Endothelial cell of umbilical vein (primary cell): Measurements from ENCODE around the gene BMX. TPM values are rescaled to one million over a fixed set of nuclear protein-coding genes. Genes with fewer than 3 reads are reported as not detected.

Experiments used
- BruUV-seq: library from RNA; stranded (reverse); fragments of 400-500 nt; replicated peaks from 2 replicates; lab custom pipeline; 2021; lab: Mats Ljungman, UMichigan
- CTCF ChIA-PET: fragments of 300-600, 350-600 bp; sonication (Branson Sonifier 250); formaldehyde crosslinking; loops from one replicate; lab custom pipeline; 2021; ENCODE audit warnings: antibody characterized with exemption, inconsistent platforms; lab: Charles Lee
- POLR2A ChIA-PET: fragments of 300-600, 350-600 bp; sonication (Branson Sonifier 250); formaldehyde crosslinking; loops from one replicate; lab custom pipeline; 2021; ENCODE audit warnings: antibody characterized with exemption, inconsistent platforms; lab: Charles Lee
- DNase-seq: peaks from one replicate; pipeline ENCODE4 v3.0.0-alpha.2; 2011; ENCODE audit warnings: low read depth, low spot score
- FAIRE-seq: peaks from 2 replicates; lab custom pipeline; 2011; peaks lifted over from hg19 to GRCh38; lab: Jason Lieb, UNC
- H2AFZ ChIP-seq: 2 replicates; pipeline ENCODE4 v1.6.0; 2012; ENCODE audit warnings: low read depth, low read length, control low read depth, inconsistent platforms
- H3K27ac ChIP-seq: 2 replicates; pipeline ENCODE4 v1.5.1; 2011; ENCODE audit warnings: low read depth, mild to moderate bottlenecking, control low read depth, low read length, moderate library complexity; ENCODE audit not compliant: insufficient read depth
- H3K27me3 ChIP-seq, 2 experiments: 2 replicates each; pipeline versions ENCODE4 v1.6.0 to v1.6.1; 2011; ENCODE audit warnings: low read length in 2 of 2, mixed read lengths in 1 of 2; ENCODE audit not compliant: control insufficient read depth in 2 of 2, insufficient read depth in 2 of 2
- H3K36me3 ChIP-seq, 2 experiments: 2 replicates in 1 of 2; 3 replicates in 1 of 2; pipeline ENCODE4 v1.5.1; 2011; ENCODE audit warnings: low read length in 2 of 2, mild to moderate bottlenecking in 1 of 2, moderate library complexity in 1 of 2; ENCODE audit not compliant: control insufficient read depth in 2 of 2, insufficient read depth in 2 of 2; ENCODE audit errors: extremely low read depth in 1 of 2
- H3K4me1 ChIP-seq: 3 replicates; pipeline ENCODE4 v1.5.1; 2011; ENCODE audit warnings: mild to moderate bottlenecking, low read length; ENCODE audit not compliant: control insufficient read depth, insufficient read depth; ENCODE audit errors: extremely low read depth
- H3K4me2 ChIP-seq: 2 replicates; pipeline ENCODE4 v1.6.1; 2011; ENCODE audit warnings: low read length, control low read depth, mixed read lengths; ENCODE audit not compliant: insufficient read depth
- H3K4me3 ChIP-seq, 3 experiments: fragments of 200-600 bp in 1 of 3; sonication (generic), shearing (Covaris generic) in 1 of 3; replicated peaks in 1 of 3; 2 replicates each; pipeline ENCODE4 v1.5.1; 2011 to 2016; ENCODE audit warnings: control low read depth in 3 of 3, low read length in 3 of 3, mild to moderate bottlenecking in 2 of 3, inconsistent platforms in 1 of 3, low read depth in 1 of 3, moderate library complexity in 1 of 3; ENCODE audit not compliant: insufficient read depth in 1 of 3
- H3K79me2 ChIP-seq: 2 replicates; pipeline ENCODE4 v1.6.0; 2012; ENCODE audit warnings: low read length, inconsistent platforms; ENCODE audit not compliant: control insufficient read depth, insufficient read depth
- H3K9ac ChIP-seq: replicated peaks from 2 replicates; pipeline ENCODE3; 2011; ENCODE audit warnings: low read length, control low read depth; ENCODE audit not compliant: insufficient read depth; ENCODE audit errors: extremely low read depth
- H3K9me1 ChIP-seq: replicated peaks from 3 replicates; pipeline ENCODE4 v1.6.0; 2011; ENCODE audit warnings: mild to moderate bottlenecking, low read length; ENCODE audit not compliant: control insufficient read depth, insufficient read depth; ENCODE audit errors: extremely low read depth
- H3K9me3 ChIP-seq: replicated peaks from 2 replicates; pipeline ENCODE4 v1.5.1; 2012; ENCODE audit warnings: low read length, inconsistent platforms; ENCODE audit not compliant: control insufficient read depth, insufficient read depth
- H4K20me1 ChIP-seq: replicated peaks from 2 replicates; pipeline ENCODE3; 2011; ENCODE audit warnings: mild to moderate bottlenecking, low read length; ENCODE audit not compliant: control insufficient read depth, insufficient read depth; ENCODE audit errors: extremely low read depth
- EZH2 ChIP-seq: IDR thresholded peaks from 2 replicates; pipeline ENCODE4 v1.6.1; 2012; ENCODE audit warnings: borderline replicate concordance, low read depth, mild to moderate bottlenecking, moderate library complexity, low read length, inconsistent platforms; ENCODE audit not compliant: severe bottlenecking
- FOS ChIP-seq: IDR thresholded peaks from 2 replicates; pipeline ENCODE4 v1.6.1; 2011; ENCODE audit warnings: mild to moderate bottlenecking, low read length, moderate library complexity, borderline replicate concordance; ENCODE audit not compliant: insufficient read depth
- GATA2 ChIP-seq: IDR thresholded peaks from 2 replicates; pipeline ENCODE4 v1.7.0; 2011; ENCODE audit warnings: low read depth, mild to moderate bottlenecking, moderate library complexity, mixed read lengths, low read length; ENCODE audit not compliant: insufficient read length, insufficient read depth
- JUN ChIP-seq: IDR thresholded peaks from 2 replicates; pipeline ENCODE4 v1.6.1; 2011; ENCODE audit warnings: borderline replicate concordance, low read depth; ENCODE audit not compliant: insufficient read length, insufficient read depth
- MAX ChIP-seq: IDR thresholded peaks from 2 replicates; pipeline ENCODE4 v1.6.1; 2011; ENCODE audit not compliant: insufficient read depth, insufficient read length
- MYC ChIP-seq: IDR thresholded peaks from one replicate; pipeline ENCODE4 v1.6.1; 2011; ENCODE audit warnings: mild to moderate bottlenecking, low read depth, low read length
- POLR2A ChIP-seq: IDR thresholded peaks from 2 replicates; pipeline ENCODE4 v1.6.1; 2012; ENCODE audit warnings: low read depth, mild to moderate bottlenecking, control low read depth, low read length
- POLR2AphosphoS5 ChIP-seq: IDR thresholded peaks from 2 replicates; pipeline ENCODE4 v1.6.1; 2012; ENCODE audit warnings: low read depth, mild to moderate bottlenecking, control low read depth, low read length, moderate library complexity; ENCODE audit not compliant: insufficient read depth
- dilution Hi-C: fragments of 300-500 bp; cut with MboI; formaldehyde crosslinking; loops from one replicate; pipeline ENCODE4 v1.15.0; 2019; ENCODE audit warnings: low sequenced_read_pairs; ENCODE audit not compliant: extremely low pct_ligation_motif_present
- intact Hi-C: fragments of 100-400 bp; cut with micrococcal nuclease; formaldehyde crosslinking; loops from one replicate; pipeline ENCODE4 v1.10.0; 2022
- polyA plus RNA-seq, 4 experiments: library from polyadenylated mRNA; depleted of rRNA in 3 of 4; stranded (reverse) in 3 of 4; unstranded in 1 of 4; fragments of >200 nt; gene quantifications; 2 replicates each; pipeline versions ENCODE4 v1.2.1 to v1.2.3, GENCODE V29; 2011 to 2012; ENCODE audit warnings: missing spikeins in 1 of 4
- total RNA-seq: library from RNA; stranded (reverse); gene quantifications from 2 replicates; pipeline ENCODE4 v1.2.3, GENCODE V29; 2021
- TF ChIP-seq, protein P1 (sequence below), 2 donors: IDR thresholded peaks; 1 replicate in 1 of 2; 2 replicates in 1 of 2; pipeline ENCODE4 v1.5.1; 2011; ENCODE audit warnings: low read length in 2 of 2, mild to moderate bottlenecking in 2 of 2, moderate library complexity in 2 of 2, control low read depth in 1 of 2, inconsistent platforms in 1 of 2, low read depth in 1 of 2; ENCODE audit not compliant: insufficient read depth in 1 of 2; ENCODE audit errors: extremely low read depth in 1 of 2

BMX gene
- total and polyA plus RNA-seq, 2 donors (not counting 3 experiments of a cell fraction or from before 2014, with no cell fraction given), result 49.8 to 105 TPM

DNA sequence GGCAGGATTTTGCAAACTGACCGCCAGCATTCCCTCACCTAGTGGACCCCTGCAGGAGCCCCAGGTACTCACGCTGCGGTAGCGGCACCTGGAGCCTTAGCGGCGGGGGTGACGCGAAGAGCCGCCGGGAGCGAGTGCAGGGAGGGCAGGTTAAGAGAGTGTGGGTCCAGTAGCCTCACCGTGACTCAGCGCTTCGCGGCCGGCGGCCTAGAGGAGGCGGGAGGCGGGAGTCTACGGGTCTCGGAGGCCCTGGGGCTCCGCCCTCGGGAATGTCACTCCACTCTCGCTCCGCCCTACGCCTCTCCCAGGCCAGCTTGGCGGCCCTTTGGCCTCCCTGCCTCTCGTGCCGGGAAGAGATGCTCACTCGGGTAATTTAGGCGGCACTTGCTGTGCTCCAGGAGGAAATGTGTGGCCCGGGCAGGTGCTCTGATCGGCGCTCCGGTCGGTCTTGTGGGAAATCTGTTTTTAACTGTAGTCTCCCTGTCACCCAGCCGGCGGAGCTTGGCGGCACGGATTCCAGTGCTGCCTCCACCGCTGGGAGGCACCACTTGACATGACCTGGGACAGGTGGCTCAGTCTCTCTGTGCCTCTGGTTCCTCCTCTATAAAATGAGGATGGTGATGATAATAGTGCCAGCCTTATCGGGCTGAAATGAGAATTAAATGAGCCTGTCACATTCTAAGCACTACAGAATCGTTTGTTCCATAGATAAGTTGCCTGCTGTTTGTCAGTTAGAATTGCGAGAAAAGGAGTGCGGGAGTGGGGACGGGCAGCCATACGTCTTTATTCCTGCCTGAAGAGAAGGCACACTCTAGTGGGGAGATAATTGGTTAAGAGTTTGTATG, 7.3 kb upstream of the BMX start, which contains the start of gene PIR:
PIR (minus strand) TSS at position 216 of the 845 bp plus-strand sequence. CDS start 2,076 bp downstream, outside the sequence.
- DNase-seq, result peak; percentile 85
- dilution Hi-C loops (no loop called here), intact Hi-C loops (loop anchor here (1.0 to 5.0 kb wide), 2 partner anchors 72 to 179 kb away; no protein-coding TSS in a partner anchor)
- H2AFZ ChIP-seq, result peak within 1 kb of the TSS; percentile 50
- H3K36me3 ChIP-seq, result no peaks in the 10 kb centered on the region
- H3K79me2 ChIP-seq, result peaks cover 30% of the 10 kb centered on the region
- H3K27ac ChIP-seq, result peak within 1 kb of the TSS; percentile 78
- H3K9me1 ChIP-seq, result no peaks in the 10 kb centered on the region
- BruUV-seq, result TSS peak; percentile 80
- ChIA-PET CTCF (interaction anchor here (0.6 to 1.7 kb wide), 4 partner anchors 23 to 71 kb away, joined by 3 to 22 read pairs (median 3); no protein-coding TSS in a partner anchor), POLR2A (interaction anchor here (0.7 to 1.4 kb wide), 2 partner anchors 7 to 23 kb away, joined by 3 read pairs; partner anchors contain the start of gene BMX)
- peak; percentile 64 for FAIRE-seq
- TF ChIP-seq JUN (no peak), FOS (peak; percentile 33), POLR2A (peak; percentile 37), GATA2 (no peak), MAX (no peak), EZH2 (no peak), POLR2AphosphoS5 (peak; percentile 78), MYC (no peak)
- TF ChIP-seq, protein P1, sequence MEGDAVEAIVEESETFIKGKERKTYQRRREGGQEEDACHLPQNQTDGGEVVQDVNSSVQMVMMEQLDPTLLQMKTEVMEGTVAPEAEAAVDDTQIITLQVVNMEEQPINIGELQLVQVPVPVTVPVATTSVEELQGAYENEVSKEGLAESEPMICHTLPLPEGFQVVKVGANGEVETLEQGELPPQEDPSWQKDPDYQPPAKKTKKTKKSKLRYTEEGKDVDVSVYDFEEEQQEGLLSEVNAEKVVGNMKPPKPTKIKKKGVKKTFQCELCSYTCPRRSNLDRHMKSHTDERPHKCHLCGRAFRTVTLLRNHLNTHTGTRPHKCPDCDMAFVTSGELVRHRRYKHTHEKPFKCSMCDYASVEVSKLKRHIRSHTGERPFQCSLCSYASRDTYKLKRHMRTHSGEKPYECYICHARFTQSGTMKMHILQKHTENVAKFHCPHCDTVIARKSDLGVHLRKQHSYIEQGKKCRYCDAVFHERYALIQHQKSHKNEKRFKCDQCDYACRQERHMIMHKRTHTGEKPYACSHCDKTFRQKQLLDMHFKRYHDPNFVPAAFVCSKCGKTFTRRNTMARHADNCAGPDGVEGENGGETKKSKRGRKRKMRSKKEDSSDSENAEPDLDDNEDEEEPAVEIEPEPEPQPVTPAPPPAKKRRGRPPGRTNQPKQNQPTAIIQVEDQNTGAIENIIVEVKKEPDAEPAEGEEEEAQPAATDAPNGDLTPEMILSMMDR (IDR thresholded peaks at IDR 0.05; ENCODE audit: extremely low read depth in 1 of 2, insufficient read depth in 1 of 2, low read depth in 1 of 2, low read length in 2 of 2), result peak; percentile 22 to 48
- H3K4me3 ChIP-seq, result peak within 1 kb of the TSS; percentile 58 to 91 (median 66)
- peak within 1 kb of the TSS; percentile 97 for H3K4me2 ChIP-seq
- no peaks in the 10 kb centered on the region for H3K27me3 ChIP-seq
- no peaks in the 10 kb centered on the region for H3K9me3 ChIP-seq
- no peaks in the 10 kb centered on the region for H4K20me1 ChIP-seq
- H3K9ac ChIP-seq, result peak within 1 kb of the TSS; percentile 64
- peaks cover 48% of the 10 kb centered on the region for H3K4me1 ChIP-seq
